ENCODE measurements around the gene CLPTM1.

Gene CLPTM1

DNA sequence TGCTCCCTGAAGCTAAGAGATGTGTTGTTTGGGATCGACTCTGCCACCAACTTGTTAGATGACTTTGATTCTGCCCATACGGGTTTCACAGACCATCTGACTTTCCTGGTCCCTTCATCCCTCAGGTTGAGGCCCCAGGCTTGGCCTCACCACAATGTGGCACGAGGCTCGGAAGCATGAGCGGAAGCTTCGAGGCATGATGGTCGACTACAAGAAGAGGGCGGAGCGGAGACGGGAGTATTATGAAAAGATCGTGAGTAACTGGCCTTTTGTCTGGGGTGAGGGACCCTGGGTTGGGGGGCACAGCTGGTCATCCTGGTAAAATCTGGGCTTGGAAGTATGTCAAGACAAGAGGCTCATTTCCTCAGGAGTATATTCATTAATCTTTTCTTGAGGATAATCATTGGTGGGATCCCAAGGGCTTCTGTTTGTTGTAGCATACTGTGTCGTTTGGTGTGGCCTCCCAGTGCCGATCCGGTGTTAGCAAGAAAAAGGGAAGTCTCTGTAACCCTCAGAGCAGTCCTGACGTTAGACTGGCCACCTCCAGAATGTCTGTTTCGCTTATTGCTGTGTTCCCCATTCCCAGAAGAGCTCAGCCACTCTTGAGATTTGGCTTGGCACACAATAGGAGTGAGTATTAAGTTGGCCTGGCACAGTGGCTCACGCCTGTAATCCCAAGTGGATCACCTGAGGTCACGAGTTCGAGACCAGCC lies 85.0 kb downstream of the CLPTM1 start:
- no peak overlapping the region for H3K23ac ChIP-seq (ENCODE audit: low read depth, low read length, poor library complexity)
- no peak overlapping the region for H3K14ac ChIP-seq (ENCODE audit: low read length)
- H2AFZ ChIP-seq (ENCODE audit: low read length): no peak overlapping the region
- no peak overlapping the region for H4K8ac ChIP-seq (ENCODE audit: low read depth, low read length)
- H3K9me3 ChIP-seq (replicated peaks in 1 of 2; ENCODE audit: control insufficient read depth in 2 of 2, insufficient read depth in 1 of 2, low read depth in 1 of 2, low read length in 2 of 2): peaks cover 0 to 1% of the 10 kb centered on the region in 2 donors
- peak overlapping the region; percentile 27 to 91 for H3K4me3 ChIP-seq (ENCODE audit: low read length in 2 of 2)
- H3K18ac ChIP-seq (ENCODE audit: low read length): no peak overlapping the region
- peaks cover 36 to 54% of the 10 kb centered on the region in 2 donors for H3K36me3 ChIP-seq (replicated peaks in 1 of 2; ENCODE audit: control insufficient read depth in 2 of 2, insufficient read depth in 2 of 2, low read length in 2 of 2)
- no peaks in the 10 kb centered on the region for H3K27me3 ChIP-seq (ENCODE audit: control insufficient read depth in 3 of 3, insufficient read depth in 3 of 3, low read depth in 1 of 3, low read length in 3 of 3)
- no peak overlapping the region for H4K91ac ChIP-seq (ENCODE audit: low read depth, low read length, poor library complexity)
- peak overlapping the region; percentile 3 for H3K9ac ChIP-seq (ENCODE audit: low read depth, low read length, poor library complexity)
- H2BK120ac ChIP-seq (ENCODE audit: low read depth, low read length): no peak overlapping the region
- H3K4me2 ChIP-seq (ENCODE audit: insufficient read depth, low read length, poor library complexity, severe bottlenecking): peak overlapping the region; percentile 75
- peaks cover 8 to 11% of the 10 kb centered on the region in 2 donors for H3K4me1 ChIP-seq (ENCODE audit: control insufficient read depth in 2 of 2, insufficient read depth in 1 of 2, low read depth in 1 of 2, low read length in 2 of 2)
- H2AK5ac ChIP-seq (ENCODE audit: low read depth, low read length): no peak overlapping the region
- H3K27ac ChIP-seq (replicated peaks; ENCODE audit: low read length): no peak overlapping the region
- H2BK15ac ChIP-seq (ENCODE audit: low read length): no peak overlapping the region
- H3K4ac ChIP-seq (ENCODE audit: low read length): no peak overlapping the region
- peaks cover 15% of the 10 kb centered on the region for H3K79me1 ChIP-seq (ENCODE audit: low read depth, low read length)
- DNase-seq (ENCODE audit: low spot score): no peak
- H2BK5ac ChIP-seq (ENCODE audit: low read length): no peak overlapping the region
- H2BK12ac ChIP-seq (ENCODE audit: low read length): no peak overlapping the region
- no CpG with 5 or more reads among the region's 19 CpGs for WGBS, 2 donors (ENCODE audit: extremely low coverage in 2 of 2, insufficient read length in 2 of 2, insufficient replicate concordance in 1 of 2)

DNA sequence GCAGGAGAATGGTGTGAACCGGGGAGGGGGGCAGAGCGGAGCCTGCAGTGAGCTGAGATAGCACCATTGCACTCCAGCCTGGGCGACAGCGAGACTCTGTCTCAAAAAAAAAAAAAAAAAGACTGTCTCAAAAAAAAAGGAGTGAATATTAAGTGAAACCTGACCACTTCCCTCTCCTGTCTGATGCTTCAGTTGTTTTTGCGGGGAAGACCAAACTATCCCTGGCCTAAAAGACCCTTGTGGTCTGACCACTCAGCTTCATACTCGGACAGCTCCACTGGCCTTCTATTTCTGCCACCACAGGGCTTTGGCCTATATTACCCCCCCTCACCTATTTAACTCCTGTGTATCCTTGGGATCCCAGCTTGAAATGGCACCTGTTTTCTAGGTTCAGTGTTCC lies 85.9 kb downstream of the CLPTM1 start:
- no peak for DNase-seq (ENCODE audit: low spot score)
- Histone ChIP-seq H3K9me3 (replicated peaks in 1 of 2; ENCODE audit: control insufficient read depth in 2 of 2, insufficient read depth in 1 of 2, low read depth in 1 of 2, low read length in 2 of 2) (peaks cover 0 to 1% of the 10 kb centered on the region in 2 donors), H2AK5ac (ENCODE audit: low read depth, low read length) (no peak overlapping the region), H3K4me3 (ENCODE audit: low read length in 2 of 2) (no peak overlapping the region), H3K79me1 (ENCODE audit: low read depth, low read length) (peaks cover 19% of the 10 kb centered on the region), H3K4me1 (ENCODE audit: control insufficient read depth in 2 of 2, insufficient read depth in 1 of 2, low read depth in 1 of 2, low read length in 2 of 2) (peaks cover 8 to 11% of the 10 kb centered on the region in 2 donors), H3K18ac (ENCODE audit: low read length) (no peak overlapping the region), H3K27ac (replicated peaks; ENCODE audit: low read length) (no peak overlapping the region), H3K4ac (ENCODE audit: low read length) (no peak overlapping the region), H3K23ac (ENCODE audit: low read depth, low read length, poor library complexity) (no peak overlapping the region), H3K36me3 (replicated peaks in 1 of 2; ENCODE audit: control insufficient read depth in 2 of 2, insufficient read depth in 2 of 2, low read length in 2 of 2) (peaks cover 41 to 63% of the 10 kb centered on the region in 2 donors), H2BK15ac (ENCODE audit: low read length) (no peak overlapping the region), H3K27me3 (ENCODE audit: control insufficient read depth in 3 of 3, insufficient read depth in 3 of 3, low read depth in 1 of 3, low read length in 3 of 3) (no peaks in the 10 kb centered on the region), H2BK12ac (ENCODE audit: low read length) (no peak overlapping the region), H4K91ac (ENCODE audit: low read depth, low read length, poor library complexity) (no peak overlapping the region), H2AFZ (ENCODE audit: low read length) (no peak overlapping the region), H2BK120ac (ENCODE audit: low read depth, low read length) (no peak overlapping the region), H2BK5ac (ENCODE audit: low read length) (no peak overlapping the region), H4K8ac (ENCODE audit: low read depth, low read length) (no peak overlapping the region), H3K9ac (ENCODE audit: low read depth, low read length, poor library complexity) (no peak overlapping the region), H3K14ac (ENCODE audit: low read length) (no peak overlapping the region), H3K4me2 (ENCODE audit: insufficient read depth, low read length, poor library complexity, severe bottlenecking) (no peak overlapping the region)
- WGBS, 2 donors (ENCODE audit: extremely low coverage in 2 of 2, insufficient read length in 2 of 2, insufficient replicate concordance in 1 of 2): no CpG with 5 or more reads among the region's 6 CpGs

Measured in neuronal stem cell (in vitro differentiated cells).